Neural cell (in vitro differentiated cells): ENCODE data around the gene ALDH2.

Experiments
- EP300 ChIP-seq: fragments of 450-650 bp; conservative IDR thresholded peaks from 2 replicates; pipeline ENCODE4 v1.6.1; 2014; ENCODE audit warnings: antibody characterized with exemption, mild to moderate bottlenecking, moderate library complexity; ENCODE audit not compliant: poor library complexity, severe bottlenecking
- EZH2 ChIP-seq: fragments of 200-600, 300-800 bp; shearing (Covaris generic), sonication (generic); IDR thresholded peaks from 2 replicates; pipeline ENCODE4 v1.6.1; 2014; ENCODE audit warnings: antibody characterized with exemption, low read length, borderline replicate concordance, mild to moderate bottlenecking; ENCODE audit not compliant: insufficient read depth, poor library complexity, severe bottlenecking
- MXI1 ChIP-seq: fragments of 450-650 bp; conservative IDR thresholded peaks from 2 replicates; pipeline ENCODE4 v1.6.1; 2014; ENCODE audit warnings: antibody characterized with exemption, mild to moderate bottlenecking; ENCODE audit not compliant: poor library complexity, severe bottlenecking
- POLR2AphosphoS5 ChIP-seq: IDR thresholded peaks from 2 replicates; pipeline ENCODE4 v1.6.1; 2012
- RAD21 ChIP-seq: fragments of 450-650 bp; conservative IDR thresholded peaks from 2 replicates; pipeline ENCODE4 v1.6.1; 2014; ENCODE audit warnings: antibody characterized with exemption, mild to moderate bottlenecking, moderate library complexity
- SMC3 ChIP-seq: fragments of 450-650 bp; conservative IDR thresholded peaks from 2 replicates; pipeline ENCODE4 v1.6.1; 2014; ENCODE audit warnings: antibody characterized with exemption, mild to moderate bottlenecking, moderate library complexity; ENCODE audit not compliant: poor library complexity
- TAF1 ChIP-seq: IDR thresholded peaks from 2 replicates; pipeline ENCODE4 v1.6.1; 2012; ENCODE audit warnings: low read depth
- TF ChIP-seq, protein P1 (sequence below): fragments of 450-650 bp; IDR thresholded peaks from 2 replicates; pipeline ENCODE4 v1.5.1; 2014; ENCODE audit warnings: antibody characterized with exemption, mild to moderate bottlenecking, moderate library complexity; ENCODE audit not compliant: poor library complexity, severe bottlenecking

GRCh38 chr12:111747333-111747732 is 19.4 kb upstream of the ALDH2 start:
- no peak for TF ChIP-seq TAF1
- TF ChIP-seq, protein P1, sequence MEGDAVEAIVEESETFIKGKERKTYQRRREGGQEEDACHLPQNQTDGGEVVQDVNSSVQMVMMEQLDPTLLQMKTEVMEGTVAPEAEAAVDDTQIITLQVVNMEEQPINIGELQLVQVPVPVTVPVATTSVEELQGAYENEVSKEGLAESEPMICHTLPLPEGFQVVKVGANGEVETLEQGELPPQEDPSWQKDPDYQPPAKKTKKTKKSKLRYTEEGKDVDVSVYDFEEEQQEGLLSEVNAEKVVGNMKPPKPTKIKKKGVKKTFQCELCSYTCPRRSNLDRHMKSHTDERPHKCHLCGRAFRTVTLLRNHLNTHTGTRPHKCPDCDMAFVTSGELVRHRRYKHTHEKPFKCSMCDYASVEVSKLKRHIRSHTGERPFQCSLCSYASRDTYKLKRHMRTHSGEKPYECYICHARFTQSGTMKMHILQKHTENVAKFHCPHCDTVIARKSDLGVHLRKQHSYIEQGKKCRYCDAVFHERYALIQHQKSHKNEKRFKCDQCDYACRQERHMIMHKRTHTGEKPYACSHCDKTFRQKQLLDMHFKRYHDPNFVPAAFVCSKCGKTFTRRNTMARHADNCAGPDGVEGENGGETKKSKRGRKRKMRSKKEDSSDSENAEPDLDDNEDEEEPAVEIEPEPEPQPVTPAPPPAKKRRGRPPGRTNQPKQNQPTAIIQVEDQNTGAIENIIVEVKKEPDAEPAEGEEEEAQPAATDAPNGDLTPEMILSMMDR, result no peak
- TF ChIP-seq MXI1, result no peak
- no peak for TF ChIP-seq POLR2AphosphoS5
- TF ChIP-seq RAD21, result no peak
- TF ChIP-seq SMC3, result no peak
- TF ChIP-seq EP300, result no peak
- no peak for TF ChIP-seq EZH2
